Activated T-cell treated with anti-CD3 and anti-CD28 coated beads, Interleukin-2, amount 50 U/mL, for 24 hours (primary cell): Measurements from ENCODE around the gene SFMBT2.
A peak's percentile ranks its signal among the peaks of the same experiment; 100 is the strongest.
"Not testable (repeated sequence)": the region's sequence is repeated elsewhere in the genome, so short reads cannot be mapped to it uniquely, and the experiment has no call there.

ENCODE experiments used
- DNase-seq: peaks from one replicate; pipeline ENCODE4 v3.0.0-alpha.2; 2020
- H3K27ac Mint-ChIP-seq: 2 replicates; pipeline ENCODE4 v1.8.0; 2020; ENCODE audit warnings: mild to moderate bottlenecking, mixed read lengths
- H3K27me3 Mint-ChIP-seq: 2 replicates; pipeline ENCODE4 v1.8.0; 2020; ENCODE audit warnings: mixed read lengths
- H3K36me3 Mint-ChIP-seq: 2 replicates; pipeline ENCODE4 v1.8.0; 2020; ENCODE audit warnings: low read depth, mixed read lengths
- H3K4me1 Mint-ChIP-seq: 2 replicates; pipeline ENCODE4 v1.8.0; 2020; ENCODE audit warnings: low read depth, mixed read lengths
- H3K4me3 Mint-ChIP-seq: 2 replicates; pipeline ENCODE4 v1.8.0; 2020; ENCODE audit warnings: mild to moderate bottlenecking, moderate library complexity, mixed read lengths
- H3K9me3 Mint-ChIP-seq: 2 replicates; pipeline ENCODE4 v1.8.0; 2020; ENCODE audit warnings: mixed read lengths

SFMBT2 gene

GRCh38 chr10:7302930-7303557 lies 107.8 kb downstream of the SFMBT2 start:
- no peaks in the 10 kb centered on the region for H3K9me3 Mint-ChIP-seq
- peaks cover 76% of the 10 kb centered on the region for H3K36me3 Mint-ChIP-seq
- no peaks in the 10 kb centered on the region for H3K27me3 Mint-ChIP-seq
- no peak overlapping the region for H3K4me3 Mint-ChIP-seq
- DNase-seq, result no peak
- H3K27ac Mint-ChIP-seq, result no peak overlapping the region
- H3K4me1 Mint-ChIP-seq, result peaks cover 72% of the 10 kb centered on the region

GRCh38 chr10:7302392-7302906 lies 108.4 kb downstream of the SFMBT2 start:
- no peaks in the 10 kb centered on the region for H3K27me3 Mint-ChIP-seq
- H3K9me3 Mint-ChIP-seq, result no peaks in the 10 kb centered on the region
- no peak for DNase-seq
- peaks cover 73% of the 10 kb centered on the region for H3K4me1 Mint-ChIP-seq
- H3K36me3 Mint-ChIP-seq, result peaks cover 76% of the 10 kb centered on the region
- no peak overlapping the region for H3K27ac Mint-ChIP-seq
- no peak overlapping the region for H3K4me3 Mint-ChIP-seq

- Mint-ChIP-seq H3K4me1 (peaks cover 82% of the 10 kb centered on the region), H3K27ac (no peak overlapping the region), H3K4me3 (no peak overlapping the region), H3K9me3 (no peaks in the 10 kb centered on the region), H3K27me3 (no peaks in the 10 kb centered on the region), H3K36me3 (peaks cover 83% of the 10 kb centered on the region)
- DNase-seq, result no peak
Observed at GRCh38 chr10:7301006-7301778, 109.6 kb downstream of the SFMBT2 start.

GRCh38 chr10:7300384-7300971 lies 110.4 kb downstream of the SFMBT2 start:
- peak overlapping the region; percentile 44 for H3K27ac Mint-ChIP-seq
- H3K4me3 Mint-ChIP-seq, result no peak overlapping the region
- no peaks in the 10 kb centered on the region for H3K9me3 Mint-ChIP-seq
- peaks cover 85% of the 10 kb centered on the region for H3K4me1 Mint-ChIP-seq
- peaks cover 77% of the 10 kb centered on the region for H3K36me3 Mint-ChIP-seq
- H3K27me3 Mint-ChIP-seq, result no peaks in the 10 kb centered on the region
- DNase-seq, result no peak

GRCh38 chr10:7299601-7300325 lies 111.1 kb downstream of the SFMBT2 start:
- Mint-ChIP-seq H3K36me3 (peaks cover 70% of the 10 kb centered on the region), H3K27ac (peak overlapping the region; percentile 51), H3K4me1 (peaks cover 86% of the 10 kb centered on the region)
- H3K9me3 Mint-ChIP-seq, DNase-seq, H3K27me3 Mint-ChIP-seq, H3K4me3 Mint-ChIP-seq: not testable (repeated sequence)

- no peak overlapping the region for H3K27ac Mint-ChIP-seq
Observed at GRCh38 chr10:7298495-7298894, 112.3 kb downstream of the SFMBT2 start.

GRCh38 chr10:7297094-7297493 lies 113.7 kb downstream of the SFMBT2 start:
- Mint-ChIP-seq H3K4me3 (no peak overlapping the region), H3K36me3 (peaks cover 56% of the 10 kb centered on the region), H3K27ac (no peak overlapping the region), H3K27me3 (no peaks in the 10 kb centered on the region), H3K9me3 (no peaks in the 10 kb centered on the region), H3K4me1 (peaks cover 84% of the 10 kb centered on the region)
- DNase-seq, result no peak

More at GRCh38 chr10:7298495-7298894, 112.3 kb downstream of the SFMBT2 start:
- no peak for DNase-seq
- peaks cover 87% of the 10 kb centered on the region for H3K4me1 Mint-ChIP-seq
- no peaks in the 10 kb centered on the region for H3K9me3 Mint-ChIP-seq
- peaks cover 59% of the 10 kb centered on the region for H3K36me3 Mint-ChIP-seq
- H3K27me3 Mint-ChIP-seq, result no peaks in the 10 kb centered on the region
- no peak overlapping the region for H3K4me3 Mint-ChIP-seq

- peaks cover 87% of the 10 kb centered on the region for H3K4me1 Mint-ChIP-seq
- H3K27ac Mint-ChIP-seq, result peak overlapping the region; percentile 11
- no peaks in the 10 kb centered on the region for H3K27me3 Mint-ChIP-seq
Observed at GRCh38 chr10:7296648-7297047, 114.2 kb downstream of the SFMBT2 start.

GRCh38 chr10:7296076-7296475 lies 114.8 kb downstream of the SFMBT2 start:
- Mint-ChIP-seq H3K27ac (no peak overlapping the region), H3K9me3 (no peaks in the 10 kb centered on the region), H3K4me1 (peaks cover 87% of the 10 kb centered on the region), H3K27me3 (no peaks in the 10 kb centered on the region), H3K36me3 (peaks cover 53% of the 10 kb centered on the region), H3K4me3 (no peak overlapping the region)
- DNase-seq, result no peak

More at GRCh38 chr10:7296648-7297047, 114.2 kb downstream of the SFMBT2 start:
- Mint-ChIP-seq H3K36me3 (peaks cover 53% of the 10 kb centered on the region), H3K9me3 (no peaks in the 10 kb centered on the region), H3K4me3 (no peak overlapping the region)
- no peak for DNase-seq

GRCh38 chr10:7293378-7293920 lies 117.4 kb downstream of the SFMBT2 start:
- Mint-ChIP-seq H3K9me3 (no peaks in the 10 kb centered on the region), H3K36me3 (peaks cover 46% of the 10 kb centered on the region), H3K4me3 (no peak overlapping the region), H3K27me3 (no peaks in the 10 kb centered on the region), H3K4me1 (peaks cover 87% of the 10 kb centered on the region), H3K27ac (no peak overlapping the region)
- no peak for DNase-seq

- Mint-ChIP-seq H3K9me3 (peaks cover 2% of the 10 kb centered on the region), H3K4me3 (no peak overlapping the region), H3K27me3 (no peaks in the 10 kb centered on the region), H3K4me1 (peaks cover 83% of the 10 kb centered on the region), H3K36me3 (peaks cover 35% of the 10 kb centered on the region), H3K27ac (peak overlapping the region; percentile 45)
- no peak for DNase-seq
Observed at GRCh38 chr10:7291487-7292270, 119.2 kb downstream of the SFMBT2 start.

GRCh38 chr10:7288060-7288690 lies 122.7 kb downstream of the SFMBT2 start:
- peaks cover 2% of the 10 kb centered on the region for H3K9me3 Mint-ChIP-seq
- peak overlapping the region; percentile 35 for H3K27ac Mint-ChIP-seq
- peaks cover 58% of the 10 kb centered on the region for H3K36me3 Mint-ChIP-seq
- H3K4me3 Mint-ChIP-seq, result no peak overlapping the region
- no peaks in the 10 kb centered on the region for H3K27me3 Mint-ChIP-seq
- DNase-seq, result no peak
- peaks cover 66% of the 10 kb centered on the region for H3K4me1 Mint-ChIP-seq

- Mint-ChIP-seq H3K36me3 (peaks cover 66% of the 10 kb centered on the region), H3K4me3 (no peak overlapping the region), H3K4me1 (peaks cover 61% of the 10 kb centered on the region), H3K27ac (no peak overlapping the region), H3K9me3 (peaks cover 2% of the 10 kb centered on the region), H3K27me3 (no peaks in the 10 kb centered on the region)
- DNase-seq, result no peak
Observed at GRCh38 chr10:7287377-7287776, 123.5 kb downstream of the SFMBT2 start.
